GM21576 (cell line): Measurements from ENCODE around the gene PRELP.
"Not testable (repeated sequence)": the region's sequence is repeated elsewhere in the genome, so short reads cannot be mapped to it uniquely, and the experiment has no call there.

ENCODE experiments used
- ATAC-seq: cut with Tn5 transposase; IDR thresholded peaks from one replicate; pipeline ENCODE4 v1.9.1; 2021; ENCODE audit warnings: mild to moderate bottlenecking, moderate library complexity; ENCODE audit not compliant: unreplicated experiment

PRELP gene

DNA sequence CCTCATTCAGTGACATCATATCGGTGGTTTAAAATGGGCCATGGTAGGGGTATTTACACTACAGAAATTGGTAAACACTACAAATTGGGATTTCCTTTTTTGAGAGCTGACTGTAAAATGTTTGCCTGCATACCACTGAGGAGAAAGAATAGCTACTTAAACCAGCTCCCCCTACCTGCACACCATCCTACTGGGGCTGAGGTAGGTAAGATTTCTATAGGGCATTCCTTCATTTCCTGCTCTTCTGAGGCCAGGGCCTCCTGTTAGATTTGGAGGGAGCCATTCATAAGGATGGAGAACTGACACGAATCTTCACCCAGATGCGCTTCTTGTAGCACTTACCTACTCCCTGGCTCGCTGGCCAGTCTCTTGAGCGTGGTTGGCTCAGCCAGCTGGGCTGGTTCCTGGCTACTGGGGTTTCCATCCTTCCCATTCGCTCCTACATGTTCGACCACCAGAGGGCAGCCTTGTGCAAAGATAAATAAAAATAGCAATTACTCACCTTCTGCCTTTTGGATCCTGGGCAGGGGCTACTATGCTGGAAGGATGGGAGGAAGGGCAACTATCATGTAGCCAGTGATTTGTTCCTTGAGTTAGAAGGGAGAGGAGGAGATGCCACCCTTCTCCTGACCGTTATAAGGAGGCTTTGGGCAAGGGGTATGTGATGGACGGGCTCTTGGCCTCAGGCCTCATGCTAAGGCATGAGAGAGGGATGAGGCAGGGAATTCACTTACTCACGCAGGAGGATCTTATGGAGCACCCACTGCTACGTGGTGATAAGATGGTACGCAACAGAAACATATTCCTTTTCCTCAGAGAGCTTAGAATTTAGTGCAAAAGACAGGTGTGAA lies 29.0 kb downstream of the PRELP start:
- ATAC-seq, result no peak

GRCh38 chr1:203505526-203506204 lies 30.1 kb downstream of the PRELP start:
- ATAC-seq, result no peak

GRCh38 chr1:203506858-203507626 lies 31.4 kb downstream of the PRELP start:
- no peak for ATAC-seq

GRCh38 chr1:203507759-203508158 lies 32.2 kb downstream of the PRELP start:
- ATAC-seq, result no peak

DNA sequence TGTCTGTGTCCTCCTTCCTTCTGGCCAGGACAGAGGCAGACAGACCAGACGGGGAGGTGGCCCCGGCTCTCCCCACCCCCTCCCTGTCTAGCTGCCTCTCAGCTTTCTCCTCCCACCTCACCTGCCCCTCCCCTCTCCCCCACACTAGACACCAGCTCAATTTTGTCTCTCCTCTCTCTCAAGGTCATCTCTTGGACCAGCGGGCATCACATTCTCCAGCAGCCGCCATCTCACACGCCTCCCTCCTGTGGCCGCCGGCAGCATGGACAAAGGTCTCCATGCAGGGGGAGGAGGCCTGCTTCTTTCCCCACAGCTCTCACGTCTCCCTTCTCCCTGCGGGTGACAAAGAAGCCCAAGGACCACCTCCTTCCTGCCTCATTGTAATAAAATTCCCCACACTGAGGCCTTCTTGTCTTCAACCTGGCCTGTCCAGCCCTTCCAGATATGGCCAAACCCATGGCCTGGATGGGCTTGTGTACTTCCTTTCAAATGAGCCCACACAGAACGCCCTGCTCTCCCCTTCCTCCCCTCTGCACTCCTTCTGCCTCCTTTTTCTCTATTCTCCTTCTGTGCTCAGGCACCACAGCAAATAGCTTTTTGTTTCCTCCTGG lies 33.0 kb downstream of the PRELP start:
- no peak for ATAC-seq

DNA sequence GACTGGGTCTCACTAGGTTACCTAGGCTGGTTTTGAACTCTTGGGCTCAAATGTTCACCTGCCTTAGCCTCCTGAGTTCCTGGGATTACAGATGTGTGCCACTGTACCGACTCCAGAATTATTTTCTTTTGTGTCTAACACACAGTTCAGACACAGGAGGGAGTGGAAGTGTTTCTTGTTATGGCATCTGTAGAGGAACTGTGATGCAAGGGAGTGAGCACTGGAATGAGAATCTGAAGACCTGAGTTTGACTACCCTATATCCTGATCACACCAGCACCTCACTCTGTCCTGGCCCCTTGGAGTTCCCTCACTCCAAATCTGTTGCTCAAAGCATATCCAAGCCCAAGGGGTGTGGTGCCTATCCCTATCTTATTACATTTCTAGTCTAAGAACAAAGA lies 33.5 kb downstream of the PRELP start:
- ATAC-seq, result no peak

DNA sequence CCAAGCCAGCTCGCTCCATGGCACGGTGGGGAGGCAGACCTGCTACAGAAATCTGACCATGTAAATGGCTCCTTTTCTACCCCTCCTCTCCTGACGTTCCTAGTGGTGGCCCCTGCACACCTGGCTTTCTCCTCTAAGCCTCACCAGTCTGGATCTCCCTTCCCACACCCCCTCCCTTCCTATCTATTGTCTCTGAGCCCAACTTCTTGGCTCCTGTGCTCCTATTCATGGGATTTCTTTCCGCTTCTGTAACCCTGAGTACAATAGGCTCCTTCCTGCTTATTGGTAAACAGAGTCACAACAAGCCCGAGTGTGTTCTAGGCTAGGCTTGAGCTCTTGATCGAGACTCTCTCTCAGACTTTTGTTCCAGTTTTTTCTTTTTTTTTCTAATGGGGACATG lies 35.9 kb downstream of the PRELP start:
- ATAC-seq, result no peak

DNA sequence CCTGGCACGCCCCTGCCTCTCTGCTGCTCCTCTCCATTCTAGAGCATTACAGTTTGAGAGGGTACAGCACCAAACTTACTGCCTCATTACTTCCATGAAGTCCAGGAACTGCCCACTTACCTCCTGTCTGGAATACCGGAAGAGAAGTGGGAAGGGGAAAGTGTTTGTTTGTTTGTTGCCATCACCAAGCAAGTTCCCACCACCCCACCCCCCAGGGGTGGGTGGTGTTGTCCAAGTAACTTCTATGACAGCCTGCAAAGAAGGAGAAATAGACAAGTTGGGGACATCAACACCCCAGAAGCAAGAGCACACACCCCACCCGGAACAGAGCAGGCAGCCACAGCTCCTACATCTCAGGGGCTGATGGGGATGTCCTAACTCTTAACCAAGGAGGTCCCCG lies 36.3 kb downstream of the PRELP start:
- no peak for ATAC-seq

DNA sequence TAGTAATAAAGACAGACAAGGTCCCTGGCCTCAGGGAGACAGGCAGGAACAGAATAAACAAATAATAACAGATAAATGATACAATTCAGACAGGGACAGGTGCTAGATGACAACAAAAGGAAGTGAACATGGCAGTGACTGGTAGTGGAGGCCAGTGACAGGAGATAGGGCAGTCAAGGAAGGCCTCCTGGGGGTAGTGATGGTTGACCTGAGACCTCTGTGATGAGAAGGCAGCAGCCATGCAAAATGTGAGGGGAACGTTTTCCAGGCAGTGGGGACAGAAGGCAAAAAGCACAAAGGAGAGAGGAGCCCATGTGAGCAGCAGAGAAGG lies 36.9 kb downstream of the PRELP start:
- no peak for ATAC-seq

DNA sequence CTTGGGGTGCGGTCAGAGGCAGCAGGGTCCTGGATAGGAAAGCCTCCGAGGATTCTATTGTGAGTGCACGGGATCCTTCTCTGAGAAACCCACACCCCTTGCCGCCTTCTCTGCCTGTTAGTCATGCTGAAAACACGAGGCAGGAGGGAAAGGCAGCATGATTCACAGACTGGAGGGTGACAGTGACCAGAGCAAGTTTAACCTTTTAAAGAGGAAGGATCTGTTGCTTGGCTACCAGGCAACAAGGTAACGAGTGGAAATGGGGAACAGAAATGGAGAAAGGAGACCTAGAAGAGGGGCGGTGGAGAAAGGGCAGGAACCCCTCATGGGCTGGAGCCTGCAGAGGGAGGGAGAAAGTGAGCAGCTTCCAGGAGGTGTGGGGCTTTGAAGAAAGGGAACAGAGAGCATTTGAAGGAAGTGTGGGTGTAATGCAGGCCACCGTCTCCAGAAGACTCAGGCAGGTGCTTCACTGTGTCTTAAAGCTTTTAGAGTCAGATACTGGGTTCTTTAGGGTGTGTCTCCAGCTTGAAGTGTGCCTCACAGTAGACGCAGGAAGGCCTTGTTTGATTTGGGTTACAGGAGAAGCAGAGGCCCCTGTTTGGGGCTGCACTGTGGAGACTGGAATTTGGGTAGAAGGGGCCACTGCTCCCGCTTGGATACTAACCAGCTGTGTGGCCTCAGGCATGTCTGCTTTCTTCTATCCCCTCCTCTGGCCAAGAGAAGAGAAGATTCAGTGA lies 37.4 kb downstream of the PRELP start:
- ATAC-seq, result no peak

GRCh38 chr1:203513585-203514031 lies 38.0 kb downstream of the PRELP start:
- no peak for ATAC-seq

DNA sequence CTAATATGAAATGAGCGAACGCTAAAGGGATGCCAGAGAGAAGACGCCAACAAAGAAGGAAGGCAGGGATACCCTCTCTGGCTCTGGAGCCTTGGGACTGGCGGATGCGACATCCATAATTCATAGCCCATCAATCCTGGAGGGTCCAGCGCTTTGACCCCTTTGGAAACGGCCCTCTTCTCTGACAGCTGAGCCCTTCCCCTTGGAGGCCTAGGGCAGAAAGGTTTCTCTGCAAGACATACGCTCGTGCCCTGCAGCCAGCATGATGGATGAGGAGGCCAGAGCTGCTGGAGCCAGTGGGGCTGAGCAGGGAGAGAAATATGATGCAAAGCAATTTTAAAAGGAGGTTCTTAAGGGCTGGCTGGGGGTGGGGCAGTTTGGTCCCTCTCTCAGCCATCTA lies 40.6 kb downstream of the PRELP start:
- ATAC-seq, result no peak

GRCh38 chr1:203516906-203517305 lies 41.3 kb downstream of the PRELP start:
- ATAC-seq, result no peak

DNA sequence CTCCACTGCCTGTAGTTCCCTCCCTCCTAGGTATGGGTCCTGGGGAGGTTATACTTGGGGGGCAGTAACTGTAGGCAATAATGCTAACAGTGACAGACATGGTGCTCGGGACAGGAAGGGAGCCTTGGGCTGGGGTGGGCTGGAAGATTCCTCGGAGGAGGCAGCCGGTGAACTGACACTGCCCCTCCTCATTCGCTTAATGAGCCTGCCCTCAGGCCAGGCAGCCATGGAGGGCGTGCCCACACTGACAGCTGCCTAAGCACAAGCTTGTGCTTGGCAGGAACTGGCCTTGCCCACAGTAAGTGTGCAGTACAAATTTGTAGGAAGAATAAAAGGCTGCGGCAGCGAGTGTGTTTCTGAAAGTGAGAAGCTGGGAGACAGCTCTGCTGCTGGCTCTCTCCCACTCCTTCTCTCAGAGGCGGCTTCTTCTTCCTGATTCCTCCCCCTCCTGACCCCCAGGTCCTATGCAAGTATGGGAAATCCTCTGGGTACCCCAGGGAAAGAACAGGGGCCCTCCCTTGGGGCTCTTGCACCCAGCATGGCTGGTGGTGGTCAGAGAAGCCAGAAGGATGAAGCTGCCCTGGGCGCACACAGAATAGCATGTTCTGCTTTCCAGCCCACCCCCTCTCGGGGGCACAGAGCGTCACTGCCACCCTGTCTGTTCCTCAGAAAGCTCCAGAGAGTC lies 42.0 kb downstream of the PRELP start:
- no peak for ATAC-seq

- ATAC-seq, result not testable (repeated sequence)
Measured at GRCh38 chr1:203518139-203518538, 42.5 kb downstream of the PRELP start.

DNA sequence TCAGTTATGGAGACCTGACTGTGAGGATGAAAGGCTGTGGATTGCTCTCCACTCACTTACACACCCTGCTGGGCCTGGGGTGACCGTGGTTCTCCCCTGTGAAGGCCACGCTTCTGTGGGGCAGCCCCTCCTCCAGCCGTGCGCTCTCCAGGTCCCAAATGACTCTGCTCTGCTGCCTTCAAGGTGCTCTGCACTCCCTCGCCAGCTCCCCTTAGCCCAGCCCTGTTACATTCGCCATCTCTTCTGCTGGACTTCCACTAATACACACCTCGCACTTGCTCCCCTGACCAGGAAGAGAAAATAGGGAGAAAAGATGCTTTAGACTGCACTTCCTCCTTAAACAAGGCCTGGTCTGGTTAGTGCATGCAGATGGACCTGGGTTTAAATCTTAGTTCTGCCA lies 42.9 kb downstream of the PRELP start:
- no peak for ATAC-seq

- no peak for ATAC-seq
Measured at GRCh38 chr1:203519053-203519840, 43.6 kb downstream of the PRELP start.

DNA sequence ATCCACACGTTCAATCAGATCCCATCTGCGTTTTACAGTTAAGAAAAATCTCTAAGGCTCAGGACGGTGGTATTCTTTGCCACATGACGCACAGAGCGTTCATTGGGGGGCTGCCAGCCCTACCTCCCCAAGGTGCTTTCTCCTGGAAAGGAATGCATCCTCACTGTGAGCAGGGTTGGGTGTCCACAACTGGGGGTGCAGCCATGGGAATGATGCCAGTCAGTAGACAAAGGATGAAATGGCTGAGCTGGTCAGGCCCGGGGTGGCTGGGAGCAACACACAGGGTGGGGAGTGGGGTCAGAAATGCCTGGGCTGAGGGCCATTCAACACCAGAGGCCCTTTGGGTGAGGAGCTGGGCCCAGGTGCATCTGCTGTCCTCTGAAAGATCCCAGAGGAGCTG lies 44.3 kb downstream of the PRELP start:
- ATAC-seq, result no peak

DNA sequence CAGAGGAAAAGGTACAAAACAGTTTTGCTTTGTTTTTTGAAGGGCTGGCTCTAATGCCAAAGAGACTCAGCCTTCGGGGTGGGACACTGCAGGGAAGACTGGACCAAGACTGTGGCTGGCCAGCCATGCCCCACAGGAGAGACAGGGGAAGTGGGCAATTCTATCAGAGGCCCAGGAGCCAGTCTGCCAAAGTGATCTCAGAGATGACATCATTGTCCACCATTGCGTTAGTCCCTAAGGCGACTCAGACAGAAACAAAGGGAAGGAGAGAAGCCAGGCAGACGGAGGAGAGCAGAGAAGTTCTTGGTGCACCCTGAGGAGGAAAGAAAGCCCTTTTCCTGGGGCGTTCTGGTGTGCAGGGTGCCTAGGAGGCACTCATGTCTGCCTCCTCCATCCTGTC lies 44.7 kb downstream of the PRELP start:
- no peak for ATAC-seq
